A673 (cell line): Measurements from ENCODE around the gene SHE.

ENCODE experiments used
- CTCF ChIP-seq: fragments of 300-800, 200-600 bp; sonication (generic); conservative IDR thresholded peaks from 2 replicates; pipeline ENCODE4 v1.5.1; 2017; ENCODE audit warnings: low read depth, mild to moderate bottlenecking, antibody characterized with exemption, low read length, moderate library complexity, mixed read lengths
- EZH2 ChIP-seq: fragments of 200-600 bp; sonication (generic); IDR thresholded peaks from 2 replicates; pipeline ENCODE4 v1.6.1; 2017; ENCODE audit warnings: borderline replicate concordance, low read depth, mild to moderate bottlenecking, mixed read lengths, antibody characterized with exemption, low read length; ENCODE audit not compliant: poor library complexity, severe bottlenecking

DNA sequence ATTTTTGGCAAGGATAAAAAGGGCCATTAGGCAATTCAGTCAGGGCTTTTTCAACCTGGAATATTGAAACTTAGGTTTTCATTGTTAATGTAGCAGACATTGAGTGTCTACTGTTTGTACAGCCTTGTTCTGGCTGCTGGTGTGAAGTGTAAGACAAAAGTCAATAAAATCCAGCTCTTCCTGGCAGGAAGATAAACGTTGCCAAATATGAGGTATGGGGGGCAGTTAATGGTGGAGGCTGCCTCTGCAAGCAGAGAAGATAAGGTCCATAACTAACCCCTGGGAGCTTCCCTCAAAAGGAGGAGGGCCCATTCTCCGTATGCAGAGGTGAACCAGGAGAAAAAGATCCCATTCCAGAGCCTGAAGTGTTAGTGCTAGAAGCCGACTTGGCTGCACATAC, 19.5 kb upstream of the SHE start:
- TF ChIP-seq EZH2 (no peak), CTCF (no peak)
